Measurements from ENCODE around the gene FGF22.

DNA sequence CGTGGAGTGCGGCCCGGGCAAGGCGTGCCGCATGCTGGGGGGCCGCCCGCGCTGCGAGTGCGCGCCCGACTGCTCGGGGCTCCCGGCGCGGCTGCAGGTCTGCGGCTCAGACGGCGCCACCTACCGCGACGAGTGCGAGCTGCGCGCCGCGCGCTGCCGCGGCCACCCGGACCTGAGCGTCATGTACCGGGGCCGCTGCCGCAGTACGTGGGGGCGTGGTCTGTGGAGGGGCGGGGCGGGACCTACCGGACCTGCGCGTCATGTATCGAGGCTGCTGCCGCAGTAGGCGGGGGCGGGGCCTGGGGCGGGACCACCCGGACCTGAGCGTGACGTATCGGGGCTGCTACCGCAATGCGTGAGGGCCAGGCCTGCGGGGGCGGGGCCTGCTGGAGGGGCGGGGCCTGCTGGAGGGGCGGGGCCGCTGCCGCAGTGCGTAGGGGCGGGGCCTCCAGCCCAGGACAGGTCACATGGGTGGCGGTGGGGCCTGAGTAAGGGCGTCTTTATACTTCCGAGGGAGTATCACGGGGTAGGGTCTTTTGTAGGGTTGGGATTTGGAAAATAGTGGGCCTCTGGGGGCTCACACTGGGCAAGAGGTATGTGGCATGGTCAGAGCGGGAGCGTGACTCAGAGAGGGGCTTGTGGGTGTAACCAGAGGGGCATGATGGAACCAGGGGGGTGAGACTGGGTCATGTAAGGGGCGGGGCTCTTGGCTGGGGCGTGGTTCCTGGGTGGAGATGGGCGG, 40.8 kb downstream of the FGF22 start:
- TF ChIP-seq, protein P1, sequence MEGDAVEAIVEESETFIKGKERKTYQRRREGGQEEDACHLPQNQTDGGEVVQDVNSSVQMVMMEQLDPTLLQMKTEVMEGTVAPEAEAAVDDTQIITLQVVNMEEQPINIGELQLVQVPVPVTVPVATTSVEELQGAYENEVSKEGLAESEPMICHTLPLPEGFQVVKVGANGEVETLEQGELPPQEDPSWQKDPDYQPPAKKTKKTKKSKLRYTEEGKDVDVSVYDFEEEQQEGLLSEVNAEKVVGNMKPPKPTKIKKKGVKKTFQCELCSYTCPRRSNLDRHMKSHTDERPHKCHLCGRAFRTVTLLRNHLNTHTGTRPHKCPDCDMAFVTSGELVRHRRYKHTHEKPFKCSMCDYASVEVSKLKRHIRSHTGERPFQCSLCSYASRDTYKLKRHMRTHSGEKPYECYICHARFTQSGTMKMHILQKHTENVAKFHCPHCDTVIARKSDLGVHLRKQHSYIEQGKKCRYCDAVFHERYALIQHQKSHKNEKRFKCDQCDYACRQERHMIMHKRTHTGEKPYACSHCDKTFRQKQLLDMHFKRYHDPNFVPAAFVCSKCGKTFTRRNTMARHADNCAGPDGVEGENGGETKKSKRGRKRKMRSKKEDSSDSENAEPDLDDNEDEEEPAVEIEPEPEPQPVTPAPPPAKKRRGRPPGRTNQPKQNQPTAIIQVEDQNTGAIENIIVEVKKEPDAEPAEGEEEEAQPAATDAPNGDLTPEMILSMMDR (IDR thresholded peaks at IDR 0.05; ENCODE audit: low read length) = 0 out of 2 replicates have a peak, but pooled peaks have one; percentile 10
- TF ChIP-seq EZH2phosphoT487 (IDR thresholded peaks at IDR 0.05; ENCODE audit: low read length) (no peak), EZH2 (optimal IDR thresholded peaks at IDR 0.05; ENCODE audit: low read depth, low read length) (no peak)

All from MM.1S (cell line).